Effector memory CD4-positive, alpha-beta T cell (primary cell): ENCODE measurements around the gene HOXD12.

Experiments used
- DNase-seq, 3 donors: peaks; one replicate each; pipeline ENCODE4 v3.0.0-alpha.2; 2020
- H3K27ac ChIP-seq: 2 replicates; pipeline ENCODE4 v1.7.0; 2013; ENCODE audit warnings: mild to moderate bottlenecking, low read length, moderate library complexity; ENCODE audit not compliant: insufficient read depth, poor library complexity, severe bottlenecking
- H3K27me3 ChIP-seq: replicated peaks from 2 replicates; pipeline ENCODE4 v1.7.0; 2013; ENCODE audit warnings: mild to moderate bottlenecking, low read length; ENCODE audit not compliant: insufficient read depth, control insufficient read depth, poor library complexity, severe bottlenecking
- H3K36me3 ChIP-seq: 2 replicates; pipeline ENCODE4 v1.7.0; 2013; ENCODE audit warnings: mild to moderate bottlenecking, low read length, moderate library complexity; ENCODE audit not compliant: control insufficient read depth, insufficient read depth
- H3K4me1 ChIP-seq: 2 replicates; pipeline ENCODE4 v1.7.0; 2013; ENCODE audit warnings: low read length, mild to moderate bottlenecking; ENCODE audit not compliant: control insufficient read depth, insufficient read depth, poor library complexity, severe bottlenecking
- H3K4me3 ChIP-seq: 2 replicates; pipeline ENCODE4 v1.7.0; 2013; ENCODE audit warnings: low read length, low read depth, mild to moderate bottlenecking; ENCODE audit not compliant: insufficient read depth, poor library complexity, severe bottlenecking
- H3K9me3 ChIP-seq: 2 replicates; pipeline ENCODE4 v1.7.0; 2013; ENCODE audit warnings: mild to moderate bottlenecking, low read length, moderate library complexity; ENCODE audit not compliant: control insufficient read depth

The HOXD12 gene

GRCh38 chr2:176081376-176081836 is 18.2 kb upstream of the HOXD12 start:
- Histone ChIP-seq H3K36me3 (no peaks in the 10 kb centered on the region), H3K4me3 (no peak overlapping the region), H3K27ac (no peak overlapping the region), H3K4me1 (peaks cover 5% of the 10 kb centered on the region), H3K9me3 (peaks cover 25% of the 10 kb centered on the region), H3K27me3 (peaks cover 80% of the 10 kb centered on the region)
- DNase-seq: no peak

- no peak overlapping the region for H3K4me3 ChIP-seq
- no peaks in the 10 kb centered on the region for H3K36me3 ChIP-seq
- peaks cover 86% of the 10 kb centered on the region for H3K27me3 ChIP-seq
- H3K4me1 ChIP-seq: peaks cover 5% of the 10 kb centered on the region
- H3K9me3 ChIP-seq: peaks cover 25% of the 10 kb centered on the region
- no peak for DNase-seq
- no peak overlapping the region for H3K27ac ChIP-seq
Observed at GRCh38 chr2:176081837-176082524, 17.6 kb upstream of the HOXD12 start.

- no peak for DNase-seq
- Histone ChIP-seq H3K4me3 (no peak overlapping the region), H3K4me1 (peaks cover 5% of the 10 kb centered on the region), H3K27me3 (peaks cover 86% of the 10 kb centered on the region), H3K27ac (no peak overlapping the region), H3K36me3 (no peaks in the 10 kb centered on the region), H3K9me3 (peaks cover 25% of the 10 kb centered on the region)
Observed at GRCh38 chr2:176082525-176082823, 17.1 kb upstream of the HOXD12 start.

- Histone ChIP-seq H3K27me3 (peaks cover 90% of the 10 kb centered on the region), H3K27ac (no peak overlapping the region), H3K4me3 (no peak overlapping the region), H3K4me1 (peaks cover 5% of the 10 kb centered on the region), H3K36me3 (no peaks in the 10 kb centered on the region), H3K9me3 (peaks cover 25% of the 10 kb centered on the region)
- DNase-seq: no peak
Observed at GRCh38 chr2:176082824-176083751, 16.5 kb upstream of the HOXD12 start.

- peaks cover 25% of the 10 kb centered on the region for H3K9me3 ChIP-seq
- peaks cover 5% of the 10 kb centered on the region for H3K4me1 ChIP-seq
- no peak for DNase-seq
- no peak within 1 kb of the TSS for H3K4me3 ChIP-seq
- no peak within 1 kb of the TSS for H3K27ac ChIP-seq
- H3K36me3 ChIP-seq: no peaks in the 10 kb centered on the region
- peaks cover 92% of the 10 kb centered on the region for H3K27me3 ChIP-seq
Observed at GRCh38 chr2:176083796-176084261, 15.8 kb upstream of the HOXD12 start, which contains the start of gene EVX2. Gene EVX2, minus strand, starts transcription at chr2:176083962. Its CDS starts 186 bp downstream, at chr2:176083776.

- Histone ChIP-seq H3K4me1 (no peaks in the 10 kb centered on the region), H3K9me3 (peaks cover 25% of the 10 kb centered on the region), H3K27me3 (peaks cover 92% of the 10 kb centered on the region), H3K27ac (no peak overlapping the region), H3K4me3 (no peak overlapping the region), H3K36me3 (no peaks in the 10 kb centered on the region)
- DNase-seq: no peak
Observed at GRCh38 chr2:176084611-176085119, 14.9 kb upstream of the HOXD12 start.

GRCh38 chr2:176085120-176085788 is 14.3 kb upstream of the HOXD12 start:
- Histone ChIP-seq H3K4me3 (no peak overlapping the region), H3K4me1 (no peaks in the 10 kb centered on the region), H3K27me3 (peaks cover 94% of the 10 kb centered on the region), H3K9me3 (peaks cover 25% of the 10 kb centered on the region), H3K36me3 (no peaks in the 10 kb centered on the region), H3K27ac (no peak overlapping the region)
- no peak for DNase-seq

GRCh38 chr2:176085861-176086771 is 13.5 kb upstream of the HOXD12 start:
- no peak for DNase-seq
- peaks cover 97% of the 10 kb centered on the region for H3K27me3 ChIP-seq
- H3K36me3 ChIP-seq: no peaks in the 10 kb centered on the region
- no peaks in the 10 kb centered on the region for H3K4me1 ChIP-seq
- H3K27ac ChIP-seq: no peak overlapping the region
- H3K9me3 ChIP-seq: peaks cover 22% of the 10 kb centered on the region
- no peak overlapping the region for H3K4me3 ChIP-seq
